HG02870 (cell line): Measurements from ENCODE around the gene PHAF1.

ENCODE experiments used
- ATAC-seq: cut with Tn5 transposase; IDR thresholded peaks from one replicate; pipeline ENCODE4 v1.9.1; 2021; ENCODE audit warnings: mild to moderate bottlenecking, moderate library complexity; ENCODE audit not compliant: unreplicated experiment

PHAF1 gene

GRCh38 chr16:67109407-67110135, at the start of gene PHAF1:
TSS of gene PHAF1 (plus strand) at chr16:67109941. CDS start at chr16:67110176, 235 bp downstream.
- peak; percentile 83 for ATAC-seq

- ATAC-seq: no peak
Measured at GRCh38 chr16:67063008-67063407, 46.7 kb upstream of the PHAF1 start.

- ATAC-seq: no peak
Measured at GRCh38 chr16:67068212-67068753, 41.5 kb upstream of the PHAF1 start.

GRCh38 chr16:67071476-67072048, 38.2 kb upstream of the PHAF1 start:
- no peak for ATAC-seq

GRCh38 chr16:67075331-67075730, 34.4 kb upstream of the PHAF1 start:
- no peak for ATAC-seq

GRCh38 chr16:67077871-67078270, 31.9 kb upstream of the PHAF1 start:
- ATAC-seq: no peak

- ATAC-seq: no peak
Measured at GRCh38 chr16:67082100-67082499, 27.6 kb upstream of the PHAF1 start.

- no peak for ATAC-seq
Measured at GRCh38 chr16:67082891-67083290, 26.9 kb upstream of the PHAF1 start.

- peak; percentile 74 for ATAC-seq
Measured at GRCh38 chr16:67084345-67085028, 25.3 kb upstream of the PHAF1 start.

- ATAC-seq: no peak
Measured at GRCh38 chr16:67086822-67087221, 22.9 kb upstream of the PHAF1 start.

GRCh38 chr16:67087291-67087690, 22.4 kb upstream of the PHAF1 start:
- no peak for ATAC-seq

GRCh38 chr16:67087803-67088202, 21.9 kb upstream of the PHAF1 start:
- no peak for ATAC-seq

- no peak for ATAC-seq
Measured at GRCh38 chr16:67088551-67088950, 21.2 kb upstream of the PHAF1 start.

GRCh38 chr16:67089101-67089500, 20.6 kb upstream of the PHAF1 start:
- no peak for ATAC-seq

- ATAC-seq: no peak
Measured at GRCh38 chr16:67091906-67092566, 17.7 kb upstream of the PHAF1 start.

- no peak for ATAC-seq
Measured at GRCh38 chr16:67093098-67093726, 16.5 kb upstream of the PHAF1 start.

GRCh38 chr16:67098599-67098998, 11.1 kb upstream of the PHAF1 start:
- no peak for ATAC-seq

GRCh38 chr16:67100569-67101310, 9.0 kb upstream of the PHAF1 start:
- ATAC-seq: no peak

GRCh38 chr16:67101311-67102082, 8.2 kb upstream of the PHAF1 start:
- ATAC-seq: no peak
